Endothelial cell of umbilical vein (primary cell): ENCODE data around the gene ENC1.

Experiments used
- POLR2A ChIP-seq: IDR thresholded peaks from 2 replicates; pipeline ENCODE4 v1.6.1; 2012; ENCODE audit warnings: low read depth, mild to moderate bottlenecking, control low read depth, low read length
- TF ChIP-seq, protein P1 (sequence below), 2 donors: IDR thresholded peaks; 1 replicate in 1 of 2; 2 replicates in 1 of 2; pipeline ENCODE4 v1.5.1; 2011; ENCODE audit warnings: low read length in 2 of 2, mild to moderate bottlenecking in 2 of 2, moderate library complexity in 2 of 2, control low read depth in 1 of 2, inconsistent platforms in 1 of 2, low read depth in 1 of 2; ENCODE audit not compliant: insufficient read depth in 1 of 2; ENCODE audit errors: extremely low read depth in 1 of 2

DNA sequence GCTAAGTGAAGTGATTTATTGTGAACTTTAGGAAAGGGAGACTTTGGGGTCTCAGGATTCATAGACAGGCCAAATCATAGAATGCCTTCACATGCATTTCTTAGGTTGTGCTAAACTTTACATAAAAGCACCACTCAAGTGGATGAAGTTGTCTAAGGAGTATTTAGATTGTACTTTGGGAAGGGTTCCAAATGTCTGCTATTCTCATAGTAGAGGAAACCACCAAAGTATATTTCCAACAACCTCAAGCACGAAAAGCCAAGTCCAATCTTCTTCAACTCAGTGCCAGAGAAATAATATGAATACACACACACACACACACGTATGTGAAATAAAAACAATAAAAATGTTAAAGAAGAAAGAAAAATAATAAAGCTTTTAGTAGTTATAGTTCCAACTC is 41.8 kb downstream of the ENC1 start:
- TF ChIP-seq POLR2A, result no peak
- TF ChIP-seq, protein P1, sequence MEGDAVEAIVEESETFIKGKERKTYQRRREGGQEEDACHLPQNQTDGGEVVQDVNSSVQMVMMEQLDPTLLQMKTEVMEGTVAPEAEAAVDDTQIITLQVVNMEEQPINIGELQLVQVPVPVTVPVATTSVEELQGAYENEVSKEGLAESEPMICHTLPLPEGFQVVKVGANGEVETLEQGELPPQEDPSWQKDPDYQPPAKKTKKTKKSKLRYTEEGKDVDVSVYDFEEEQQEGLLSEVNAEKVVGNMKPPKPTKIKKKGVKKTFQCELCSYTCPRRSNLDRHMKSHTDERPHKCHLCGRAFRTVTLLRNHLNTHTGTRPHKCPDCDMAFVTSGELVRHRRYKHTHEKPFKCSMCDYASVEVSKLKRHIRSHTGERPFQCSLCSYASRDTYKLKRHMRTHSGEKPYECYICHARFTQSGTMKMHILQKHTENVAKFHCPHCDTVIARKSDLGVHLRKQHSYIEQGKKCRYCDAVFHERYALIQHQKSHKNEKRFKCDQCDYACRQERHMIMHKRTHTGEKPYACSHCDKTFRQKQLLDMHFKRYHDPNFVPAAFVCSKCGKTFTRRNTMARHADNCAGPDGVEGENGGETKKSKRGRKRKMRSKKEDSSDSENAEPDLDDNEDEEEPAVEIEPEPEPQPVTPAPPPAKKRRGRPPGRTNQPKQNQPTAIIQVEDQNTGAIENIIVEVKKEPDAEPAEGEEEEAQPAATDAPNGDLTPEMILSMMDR (IDR thresholded peaks at IDR 0.05; ENCODE audit: extremely low read depth in 1 of 2, insufficient read depth in 1 of 2, low read depth in 1 of 2, low read length in 2 of 2), result no peak
